NCI-H1694 treated with DMSO at 0.1 percent for 48 hours (cell line): Measurements from ENCODE around the gene KRT17.
A peak's percentile ranks its signal among the peaks of the same experiment; 100 is the strongest.
"Not testable (repeated sequence)": the region's sequence is repeated elsewhere in the genome, so short reads cannot be mapped to it uniquely, and the experiment has no call there.

Experiments used
- DNase-seq: peaks from one replicate; lab custom pipeline; 2025; lab: John Stamatoyannopoulos, UW

KRT17 gene

GRCh38 chr17:41653892-41654677, 29.7 kb upstream of the KRT17 start:
- DNase-seq, result no peak

GRCh38 chr17:41653421-41653820, 29.0 kb upstream of the KRT17 start:
- DNase-seq, result no peak

- DNase-seq, result no peak
Observed at GRCh38 chr17:41652461-41652970, 28.1 kb upstream of the KRT17 start.

GRCh38 chr17:41651625-41652460, 27.5 kb upstream of the KRT17 start:
- peak; percentile 87 for DNase-seq

- DNase-seq, result no peak
Observed at GRCh38 chr17:41650794-41651624, 26.6 kb upstream of the KRT17 start.

- no peak for DNase-seq
Observed at GRCh38 chr17:41649923-41650519, 25.6 kb upstream of the KRT17 start.

GRCh38 chr17:41648411-41649195, 24.2 kb upstream of the KRT17 start:
- peak; percentile 73 for DNase-seq

- peak; percentile 85 for DNase-seq
Observed at GRCh38 chr17:41647940-41648410, 23.6 kb upstream of the KRT17 start.

GRCh38 chr17:41647038-41647813, 22.9 kb upstream of the KRT17 start:
- DNase-seq, result no peak

- DNase-seq, result no peak
Observed at GRCh38 chr17:41642252-41643156, 18.1 kb upstream of the KRT17 start.

- DNase-seq, result not testable (repeated sequence)
Observed at GRCh38 chr17:41640596-41640995, 16.2 kb upstream of the KRT17 start.

- DNase-seq, result no peak
Observed at GRCh38 chr17:41639492-41640473, 15.4 kb upstream of the KRT17 start.

- DNase-seq, result no peak
Observed at GRCh38 chr17:41638941-41639340, 14.6 kb upstream of the KRT17 start.

GRCh38 chr17:41638194-41638593, 13.8 kb upstream of the KRT17 start:
- DNase-seq, result no peak

GRCh38 chr17:41636652-41637051, 12.3 kb upstream of the KRT17 start:
- no peak for DNase-seq

GRCh38 chr17:41635121-41636097, 11.0 kb upstream of the KRT17 start:
- peak; percentile 68 for DNase-seq
